Measurements from ENCODE around the gene PEAK1.

PEAK1 gene

DNA sequence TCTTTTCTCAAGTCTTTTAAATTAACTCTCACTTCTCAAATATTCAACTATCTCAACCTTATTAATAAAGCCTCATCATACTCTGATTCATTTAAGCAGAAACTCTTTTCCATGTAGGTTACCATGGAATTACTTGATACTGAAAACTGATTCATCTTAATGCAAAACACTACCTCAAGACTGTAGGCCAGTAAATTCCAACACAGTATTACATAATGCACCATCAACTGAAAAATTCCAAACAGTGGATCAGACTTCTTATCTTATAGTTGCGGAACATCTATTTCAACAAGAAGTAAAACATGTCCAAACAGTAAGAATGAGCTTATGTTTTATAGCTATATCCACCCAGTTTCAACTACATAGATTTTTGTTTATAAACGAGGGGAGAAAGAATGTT lies 124.5 kb downstream of the PEAK1 start:
- DNase-seq = peak in 2 of 3 donors; percentile 56 to 64

DNA sequence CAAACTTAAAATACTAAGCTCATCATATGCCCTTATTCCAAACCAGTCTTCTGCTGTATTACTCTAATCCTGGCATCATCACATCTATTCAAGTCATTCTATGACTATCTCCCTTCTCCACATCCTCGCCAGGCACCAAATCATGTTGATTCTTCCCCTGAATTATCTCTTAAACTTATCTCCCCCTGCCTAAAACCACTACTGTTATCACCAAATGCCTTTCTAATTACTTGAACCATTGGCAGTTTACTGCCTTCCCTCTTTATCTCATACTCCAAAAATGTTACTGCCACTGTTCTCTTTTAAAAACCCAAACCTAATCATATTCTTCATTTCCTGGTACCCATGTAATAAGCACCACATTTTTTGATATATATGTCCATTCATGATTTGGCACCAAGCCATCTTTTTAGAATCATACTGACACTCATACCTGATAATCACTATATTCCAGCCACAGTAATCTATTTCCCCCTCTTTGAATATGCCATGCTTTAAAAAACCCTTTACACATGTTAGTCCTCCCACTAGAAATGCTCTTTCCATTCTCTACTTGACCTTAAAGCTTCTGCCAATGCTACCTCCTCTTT lies 126.8 kb downstream of the PEAK1 start:
- DNase-seq = no peak

DNA sequence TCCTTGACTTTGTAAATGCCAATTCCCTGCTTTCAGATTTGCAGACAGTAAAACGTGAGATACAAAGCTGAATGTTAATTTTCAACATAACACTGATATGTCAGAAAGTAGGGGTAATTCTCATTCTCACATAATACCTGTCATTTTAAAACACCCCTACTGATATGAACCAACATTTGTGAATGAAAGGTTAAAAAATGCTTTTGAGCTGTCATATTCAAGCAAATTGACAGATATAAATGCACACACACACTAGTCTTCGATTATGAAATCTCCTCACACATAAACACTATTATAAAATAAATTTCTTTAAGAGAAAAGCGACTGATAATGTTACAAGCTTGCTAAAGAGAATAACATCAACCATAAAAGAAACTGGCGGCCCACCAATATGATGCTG lies 128.8 kb downstream of the PEAK1 start:
- no peak for DNase-seq

DNA sequence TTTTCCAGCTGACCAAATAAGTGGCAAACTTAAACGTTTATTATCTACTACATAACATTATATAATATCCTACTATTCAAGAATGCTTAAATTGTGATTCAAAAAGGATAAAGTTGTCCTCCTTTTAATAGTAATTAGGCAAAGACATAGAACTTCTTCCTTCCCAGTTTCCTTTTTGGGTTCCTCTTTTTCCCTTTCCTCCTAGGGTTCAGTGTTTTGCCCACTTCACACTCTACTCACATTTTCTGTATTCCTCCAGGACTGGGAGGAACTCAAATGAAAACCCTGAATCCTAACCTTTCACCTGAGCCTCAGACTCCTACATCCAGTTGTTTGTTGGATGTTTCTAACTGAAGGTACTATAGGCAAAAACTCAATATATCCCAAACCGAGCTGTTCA lies 132.5 kb downstream of the PEAK1 start:
- peak; percentile 53 to 76 (median 74) for DNase-seq

DNA sequence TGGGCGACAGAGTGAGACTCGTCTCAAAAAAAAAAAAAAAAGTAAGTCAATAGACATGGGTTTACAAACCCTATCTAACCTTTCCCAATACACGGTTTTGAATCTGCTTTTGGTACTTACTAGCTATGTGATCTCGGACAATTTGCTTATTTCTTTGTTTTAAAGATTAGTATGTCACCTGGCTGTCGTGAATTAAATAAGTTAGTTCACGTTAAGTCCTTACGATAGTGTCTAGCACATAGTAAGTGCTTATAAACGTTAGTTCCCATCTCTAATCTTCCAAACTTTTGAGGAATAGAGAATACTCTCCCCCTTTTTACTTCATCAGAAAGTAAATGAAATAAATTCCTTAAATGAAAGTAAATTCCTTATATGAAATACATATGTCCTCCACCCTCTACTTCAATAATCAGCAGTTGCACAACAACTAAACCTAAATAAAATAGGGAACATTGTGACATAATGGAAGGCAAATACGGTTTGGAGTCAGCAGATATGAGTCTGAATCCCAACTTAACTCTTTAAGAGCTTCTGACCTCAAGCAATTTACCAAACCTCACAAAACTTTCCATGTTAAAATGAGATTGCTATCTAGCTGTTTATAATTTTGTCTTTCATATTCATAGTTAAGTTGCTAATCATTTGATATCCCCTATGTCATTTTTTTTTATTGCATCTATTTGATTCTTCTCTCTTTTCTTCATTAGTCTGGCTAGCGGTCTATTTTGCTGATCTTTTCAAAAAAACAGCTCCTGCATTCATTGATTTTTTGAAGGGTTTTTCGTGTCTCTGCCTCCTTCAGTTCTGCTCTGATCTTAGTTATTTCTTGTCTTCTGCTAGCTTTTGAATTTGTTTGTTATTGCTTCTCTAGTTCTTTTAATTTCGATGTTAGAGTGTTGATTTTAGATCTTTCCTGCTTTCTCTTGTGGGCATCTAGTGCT lies 134.6 kb downstream of the PEAK1 start:
- peak; percentile 35 to 58 (median 54) for DNase-seq

DNA sequence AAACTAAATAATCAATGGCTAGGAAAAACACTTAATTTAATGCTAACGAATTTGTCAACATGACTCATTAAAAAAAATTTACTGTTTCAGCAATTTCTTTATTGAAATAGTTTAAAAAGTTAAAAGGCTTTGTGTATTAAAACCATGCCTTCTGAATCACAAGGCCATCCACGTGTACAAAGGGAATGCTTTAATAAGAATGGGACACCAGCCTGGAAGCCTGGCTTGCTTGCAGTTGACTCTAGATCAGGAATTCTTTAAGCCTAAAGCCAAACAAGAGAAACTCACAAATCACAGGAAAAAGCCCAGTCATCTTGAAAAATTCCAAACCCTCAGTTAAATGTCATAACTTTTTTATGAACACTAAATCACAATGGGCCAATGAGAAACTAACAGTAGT lies 137.6 kb downstream of the PEAK1 start:
- peak in 1 of 3 donors; percentile 31 for DNase-seq

DNA sequence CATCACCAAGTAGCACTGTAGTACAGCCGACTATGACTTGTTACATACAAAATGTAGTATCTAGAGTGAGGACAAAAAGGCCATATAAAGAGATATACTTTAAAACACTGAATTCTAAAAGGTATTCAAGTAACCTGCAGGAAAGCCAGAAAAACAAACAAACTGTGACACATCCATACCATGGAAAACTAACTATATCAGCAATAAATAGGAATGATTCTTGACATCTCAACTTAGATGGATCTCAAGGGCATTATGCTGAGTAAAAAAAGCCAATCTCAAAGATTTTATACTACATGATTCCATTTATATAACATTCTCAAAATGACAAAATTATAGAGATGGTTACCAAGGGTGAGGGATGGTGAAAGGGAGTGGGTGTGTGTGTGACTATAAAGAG lies 143.0 kb downstream of the PEAK1 start:
- DNase-seq = no peak

DNA sequence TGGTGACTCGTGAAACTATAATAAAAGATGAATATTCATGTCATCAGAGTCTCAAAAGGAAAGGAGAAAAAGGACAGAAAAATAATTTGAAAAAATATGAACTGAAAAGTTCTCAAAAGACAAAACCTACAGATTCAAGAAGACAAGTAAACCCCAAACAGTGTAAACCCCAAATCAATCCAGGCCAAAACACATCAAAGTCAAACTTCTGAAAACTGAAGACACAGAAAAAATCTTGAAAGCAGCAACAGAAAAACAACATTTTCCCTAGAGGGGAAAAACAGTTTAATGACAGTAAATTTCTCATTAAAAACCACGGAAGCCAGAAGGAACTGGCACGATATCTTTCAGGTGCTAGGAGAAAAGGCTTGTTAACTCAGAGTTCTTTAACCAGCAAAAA lies 143.8 kb downstream of the PEAK1 start:
- DNase-seq = no peak

DNA sequence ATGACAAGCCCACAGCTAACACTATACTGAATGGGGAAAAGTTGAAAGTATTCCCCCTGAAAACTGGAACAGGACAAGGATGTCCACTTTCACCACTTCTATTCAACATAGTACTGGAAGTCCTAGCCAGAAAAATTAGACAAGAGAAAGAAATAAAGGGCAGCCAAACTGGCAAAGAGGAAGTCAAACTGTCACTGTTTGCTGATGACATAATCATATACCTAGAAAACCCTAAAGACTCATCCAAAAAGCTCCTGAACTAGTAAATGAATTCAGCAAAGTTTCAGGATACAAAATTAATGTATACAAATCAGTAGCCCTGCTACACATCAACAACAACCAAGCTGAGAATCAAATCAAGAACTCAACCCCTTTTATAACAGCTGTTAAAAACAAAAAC lies 146.8 kb downstream of the PEAK1 start:
- DNase-seq = peak; percentile 13 to 44 (median 44)

DNA sequence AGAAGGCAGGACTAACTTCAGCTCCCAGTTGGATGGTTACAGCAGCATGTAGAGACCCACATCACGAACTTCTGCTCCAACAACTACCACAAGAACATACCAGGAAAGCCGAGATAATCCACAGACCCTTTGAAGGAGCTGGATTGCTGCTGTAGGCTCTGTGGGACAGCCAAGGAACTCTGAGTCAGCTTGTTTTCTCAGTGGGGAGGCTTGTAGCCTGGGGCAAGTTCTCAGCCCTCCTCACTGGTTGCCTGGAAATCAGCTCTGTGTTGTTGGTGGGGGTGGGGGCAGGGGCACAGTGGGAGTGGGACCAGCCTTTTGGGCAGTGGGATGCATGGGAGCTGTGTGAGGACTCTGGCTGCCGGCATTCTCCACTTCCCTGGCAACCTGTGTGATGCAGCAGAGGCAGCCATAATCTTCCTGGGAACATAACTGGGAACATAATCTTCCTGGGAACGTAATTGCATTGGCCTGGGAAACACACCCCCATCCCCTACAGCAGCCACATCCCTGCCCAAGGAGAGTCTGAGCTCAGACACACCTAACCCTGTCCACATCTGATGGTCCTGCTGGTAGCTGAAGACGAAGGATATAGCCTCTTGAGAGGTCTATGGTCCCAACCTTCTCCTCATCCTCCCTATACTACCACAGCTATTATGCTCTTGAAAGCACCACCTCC lies 153.1 kb downstream of the PEAK1 start:
- DNase-seq = no peak

DNA sequence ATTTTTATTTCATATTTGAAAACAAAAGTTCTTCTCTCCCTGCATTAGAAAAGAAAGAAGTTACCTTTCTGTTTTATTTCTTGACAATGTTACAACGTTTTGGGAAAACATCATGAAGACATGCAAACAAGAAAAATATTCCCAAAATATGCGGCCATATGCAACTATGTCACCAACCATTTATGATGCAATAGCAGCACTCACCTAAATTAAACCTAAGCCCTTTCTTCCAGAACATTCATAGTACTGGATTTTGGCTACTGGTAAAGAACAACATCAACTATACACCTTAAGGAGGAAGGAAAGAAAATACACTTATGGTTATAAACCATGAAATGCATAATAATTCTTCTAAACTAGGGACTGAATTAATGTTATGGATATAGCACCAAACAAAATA lies 164.5 kb downstream of the PEAK1 start:
- DNase-seq = no peak

DNA sequence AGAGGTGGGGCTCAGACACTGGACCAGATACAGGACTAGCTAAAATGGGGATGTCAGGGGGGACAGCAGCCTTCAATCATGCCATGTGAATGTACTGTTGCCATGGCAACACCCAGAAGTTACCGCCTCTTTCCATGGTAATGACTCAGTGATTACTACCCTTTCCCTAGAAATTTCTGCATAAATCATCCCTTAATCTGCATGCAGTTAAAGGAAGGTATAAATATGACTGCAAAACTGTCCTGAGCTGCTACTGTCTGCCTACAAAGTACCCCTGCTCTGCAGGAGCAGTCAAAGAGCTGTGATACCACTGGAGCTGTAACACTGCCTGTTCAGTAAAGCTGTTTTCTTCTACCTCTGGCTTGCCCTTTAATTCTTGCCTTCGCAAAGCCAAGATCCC lies 168.2 kb downstream of the PEAK1 start:
- DNase-seq = peak; percentile 38 to 54 (median 44)

DNA sequence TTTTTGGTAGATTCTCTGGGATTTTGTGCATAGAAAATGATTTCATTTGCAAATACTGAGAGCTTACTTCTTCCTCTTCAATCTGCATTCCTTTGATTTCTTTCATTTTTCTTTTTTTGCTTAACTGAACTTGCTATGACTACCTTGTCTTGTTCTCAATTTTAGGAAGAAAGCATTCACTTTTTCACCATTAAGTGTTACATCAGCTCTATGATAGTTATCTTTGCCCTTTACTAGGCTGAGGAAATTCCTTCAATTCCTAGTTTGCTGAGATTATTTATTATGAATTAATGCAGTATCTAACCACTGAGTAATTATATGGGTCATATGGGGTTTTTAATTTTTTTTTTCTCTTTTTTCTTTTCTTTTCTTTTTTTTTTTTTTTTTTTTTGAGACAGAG lies 172.8 kb downstream of the PEAK1 start:
- DNase-seq = no peak

DNA sequence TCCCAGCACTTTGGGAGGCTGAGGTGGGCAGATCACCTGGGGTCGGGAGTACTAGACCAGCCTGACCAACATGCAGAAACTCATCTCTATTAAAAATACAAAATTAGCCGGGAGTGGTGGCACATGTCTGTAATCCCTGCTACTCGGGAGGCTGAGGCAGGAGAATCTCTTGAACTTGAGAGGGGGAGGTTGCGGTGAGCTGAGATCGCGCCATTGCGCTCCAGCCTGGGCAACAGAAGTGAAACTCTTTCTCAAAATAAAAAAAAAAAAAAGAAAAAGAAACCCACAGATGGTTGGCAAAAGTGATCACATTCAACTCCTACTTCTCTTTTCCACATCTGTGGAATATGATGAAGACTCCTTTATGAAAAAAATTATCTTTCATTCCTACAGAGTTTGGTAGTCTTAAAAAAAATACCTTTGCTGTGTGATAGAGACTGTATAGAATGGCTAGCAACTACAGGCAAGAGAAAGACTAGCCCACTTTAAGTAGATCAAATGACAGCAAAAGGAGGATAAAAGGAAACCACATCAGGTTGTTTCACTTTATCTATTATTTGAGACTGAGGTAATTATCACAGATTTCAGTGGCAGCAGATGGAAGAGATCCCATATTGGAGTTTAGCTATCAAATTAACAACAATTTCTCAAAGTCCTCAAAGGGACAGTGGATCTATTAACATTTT lies 176.0 kb downstream of the PEAK1 start:
- peak in 2 of 3 donors; percentile 15 to 32 for DNase-seq

DNA sequence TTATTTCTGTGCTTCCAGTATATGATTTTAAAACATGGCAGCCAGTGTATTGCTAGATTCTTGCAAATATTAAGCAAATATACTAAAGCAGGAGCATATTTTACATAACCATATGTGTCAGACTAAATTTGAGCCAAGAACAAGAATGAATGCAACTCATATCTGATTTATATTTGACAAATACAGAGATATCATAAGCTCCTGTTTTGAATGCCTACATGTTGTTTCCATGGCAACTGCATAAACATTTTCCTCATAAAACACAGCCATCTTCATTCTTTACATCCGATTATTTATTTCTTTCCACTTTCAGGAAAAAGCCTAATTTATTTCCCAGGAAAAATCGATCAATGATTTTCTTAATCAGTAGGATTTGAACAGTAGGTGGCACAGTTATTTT lies 176.8 kb downstream of the PEAK1 start:
- no peak for DNase-seq

DNA sequence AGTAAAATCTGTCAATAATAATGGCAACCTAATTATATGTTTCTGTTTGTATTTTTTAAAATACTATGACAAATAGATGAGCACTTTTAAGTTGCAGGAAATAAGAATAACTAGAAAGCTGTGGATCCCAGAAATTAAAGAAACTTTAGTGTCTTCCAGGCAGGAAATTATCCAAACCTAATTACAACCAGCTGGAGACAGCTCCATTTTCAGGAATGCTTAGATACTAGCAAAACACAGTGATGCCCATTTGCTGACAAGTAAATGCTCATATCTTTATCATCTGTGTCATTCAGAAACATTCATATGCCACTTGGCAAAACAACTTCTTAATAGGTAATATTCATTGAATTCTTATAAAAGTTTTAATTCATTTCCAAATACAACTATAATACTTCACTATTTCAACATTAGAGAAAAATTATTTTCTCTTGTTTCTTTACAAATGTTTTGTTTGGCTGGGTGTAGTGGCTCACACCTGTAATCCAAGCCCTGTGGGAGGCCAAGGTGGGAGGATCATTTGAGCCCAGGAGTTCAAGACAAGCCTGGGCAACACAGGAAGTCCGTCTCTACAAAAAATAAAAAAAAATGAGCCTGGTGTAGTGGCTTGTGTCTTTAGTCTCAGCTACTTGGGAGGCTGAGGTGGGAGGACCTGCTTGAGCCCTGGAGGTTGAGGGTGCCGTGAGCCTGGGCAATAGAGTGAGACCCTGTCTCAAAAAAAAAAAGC lies 179.9 kb downstream of the PEAK1 start:
- no peak for DNase-seq

DNA sequence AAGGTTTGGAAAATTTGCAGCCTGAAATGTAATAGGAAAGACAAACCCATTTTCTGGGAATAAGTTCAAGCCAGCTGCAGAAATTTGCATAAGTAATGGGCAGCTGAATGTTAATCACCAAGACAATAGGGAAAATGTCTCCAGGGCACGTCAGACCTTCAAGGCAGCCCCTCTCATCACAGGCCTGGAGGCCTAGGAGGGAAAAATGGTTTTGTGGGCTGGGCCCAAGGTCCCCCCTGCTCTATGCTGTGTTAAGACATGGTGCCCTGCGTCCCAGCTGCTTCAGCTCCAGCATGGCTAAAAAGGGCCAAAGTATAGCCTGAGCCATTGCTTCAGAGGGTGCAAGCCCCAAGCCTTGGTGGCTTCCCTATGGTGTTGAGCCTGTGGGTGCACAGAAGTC lies 184.3 kb downstream of the PEAK1 start:
- DNase-seq = no peak

DNA sequence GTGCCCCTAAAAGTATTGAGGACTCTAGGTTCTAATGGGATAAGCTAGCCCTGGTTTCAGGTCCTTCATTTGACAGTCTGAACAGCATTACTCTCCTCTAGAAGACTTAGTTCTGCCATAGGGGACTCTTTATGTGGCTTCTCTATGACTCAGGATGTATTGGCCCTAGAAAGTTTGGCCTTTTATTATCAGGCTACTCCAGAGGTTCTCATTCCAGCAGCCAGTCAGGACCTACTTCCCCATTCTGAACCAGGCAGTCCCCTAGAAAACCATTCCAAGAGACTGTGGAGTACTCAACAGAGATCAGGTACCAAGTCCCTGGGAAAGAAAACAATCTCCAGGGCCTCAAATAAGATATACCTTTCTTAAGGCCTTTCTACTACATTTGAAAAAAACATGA lies 191.1 kb downstream of the PEAK1 start:
- peak; percentile 47 to 64 (median 57) for DNase-seq

DNA sequence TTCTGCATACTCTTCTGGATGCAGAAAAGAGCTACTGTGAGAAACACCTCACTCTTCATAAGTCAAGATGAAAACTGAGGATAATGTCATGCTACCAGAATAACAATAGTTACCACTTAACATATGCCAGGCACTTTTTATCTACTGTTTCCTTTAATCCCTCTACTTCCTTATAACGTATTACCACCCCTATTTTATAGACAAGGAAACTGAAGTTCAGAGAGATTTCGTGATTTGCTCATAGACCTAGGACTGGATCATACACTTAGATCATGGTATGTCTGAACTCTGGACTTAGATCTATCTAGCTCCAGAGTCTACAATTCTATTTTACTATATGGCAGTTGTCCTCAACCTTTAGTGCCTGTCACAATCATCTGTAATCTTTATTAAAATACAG lies 193.3 kb downstream of the PEAK1 start:
- no peak for DNase-seq

DNA sequence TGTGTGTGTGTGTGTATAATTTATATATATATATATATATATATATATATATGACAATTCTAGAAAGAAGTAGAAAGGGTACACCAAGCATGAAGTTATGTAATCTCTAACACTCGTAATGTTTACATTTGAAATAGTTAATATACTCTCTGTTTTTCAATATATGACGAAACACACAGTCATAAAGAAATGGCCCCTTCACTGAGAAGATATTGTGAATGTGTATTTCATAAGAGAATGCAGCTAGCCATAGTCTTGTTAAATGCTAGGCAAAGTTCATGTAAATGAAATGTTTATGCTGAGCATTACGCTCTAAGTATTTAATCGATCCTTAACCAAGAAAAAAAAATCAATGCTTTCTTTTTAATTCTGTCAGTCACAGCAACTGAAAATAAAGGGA lies 194.3 kb downstream of the PEAK1 start:
- no peak for DNase-seq

DNA sequence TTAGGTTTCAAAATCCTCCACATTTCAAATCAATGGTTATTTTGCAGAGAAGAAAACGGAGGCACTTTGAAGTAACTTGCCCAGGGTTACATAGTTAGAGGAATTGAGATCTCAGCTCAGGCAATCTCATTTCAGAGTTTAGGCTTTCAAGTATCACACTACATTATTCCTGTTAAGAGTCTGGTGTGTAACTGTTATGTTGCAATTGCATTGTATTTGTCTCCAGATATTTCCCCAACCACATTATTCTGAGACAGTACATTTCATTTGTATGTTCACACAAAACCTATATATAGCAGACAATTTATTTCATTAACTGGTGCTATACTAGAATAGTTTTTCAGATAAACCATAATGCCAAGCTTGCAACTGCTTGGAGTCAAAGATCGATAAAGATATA lies 194.8 kb downstream of the PEAK1 start:
- no peak for DNase-seq

DNA sequence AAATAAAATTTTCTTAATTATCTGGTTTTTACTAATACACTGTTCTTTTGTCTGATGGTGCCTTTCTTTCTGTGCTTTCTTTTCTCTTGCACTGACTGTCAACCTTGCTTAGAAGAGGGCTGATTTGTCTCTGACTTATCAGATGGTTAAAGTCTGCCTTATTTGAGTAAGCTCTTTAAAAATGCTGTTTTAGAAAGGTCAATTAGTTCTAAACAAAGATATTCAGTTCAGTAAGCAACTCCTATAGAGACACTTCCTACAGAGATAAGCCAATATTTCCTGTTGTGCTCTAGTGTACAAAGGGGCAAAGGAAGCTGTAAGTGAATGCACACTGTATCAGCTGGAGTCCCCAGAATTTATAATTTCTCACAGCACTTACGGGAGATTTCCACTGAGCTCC lies 195.6 kb downstream of the PEAK1 start:
- DNase-seq = no peak

DNA sequence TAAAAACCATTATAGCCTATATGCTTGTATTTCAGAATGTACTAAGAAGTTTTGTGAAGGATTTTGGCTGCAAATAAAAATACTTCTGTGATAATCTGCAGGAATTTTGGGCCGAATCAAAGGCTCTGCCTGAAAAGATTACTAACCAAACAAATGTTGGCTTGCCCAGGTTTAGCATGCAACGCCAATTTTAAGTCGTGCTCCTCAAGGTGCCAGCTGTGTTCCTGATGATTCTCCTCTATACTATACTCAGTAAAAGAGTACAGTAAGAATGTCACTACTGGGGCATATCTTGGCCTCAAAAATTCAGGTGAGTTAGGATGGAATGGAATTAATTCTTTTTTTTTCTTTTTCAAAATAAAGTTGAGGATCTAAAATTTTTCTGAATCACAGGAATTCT lies 198.2 kb downstream of the PEAK1 start:
- no peak for DNase-seq
